Right renal pelvis (tissue), 4 donors: ENCODE results near the gene KLHL25. TPM values are rescaled to one million over a fixed set of nuclear protein-coding genes. Genes with fewer than 3 reads are reported as not detected.
"Not testable (repeated sequence)": the region's sequence is repeated elsewhere in the genome, so short reads cannot be mapped to it uniquely, and the experiment has no call there.

Experiments
- DNase-seq, 4 donors: peaks; one replicate each; pipeline ENCODE4 v3.0.0-alpha.2; 2013; ENCODE audit warnings: low read depth in 4 of 4, low spot score in 3 of 4, missing footprints in 1 of 4
- polyA plus RNA-seq, 4 donors: library from polyadenylated mRNA; unstranded; fragments of 120-200 nt; gene quantifications; one replicate each; pipeline ENCODE4 v1.2.1, GENCODE V29; 2013; ENCODE audit not compliant: insufficient read length in 4 of 4

Gene KLHL25, protein sequence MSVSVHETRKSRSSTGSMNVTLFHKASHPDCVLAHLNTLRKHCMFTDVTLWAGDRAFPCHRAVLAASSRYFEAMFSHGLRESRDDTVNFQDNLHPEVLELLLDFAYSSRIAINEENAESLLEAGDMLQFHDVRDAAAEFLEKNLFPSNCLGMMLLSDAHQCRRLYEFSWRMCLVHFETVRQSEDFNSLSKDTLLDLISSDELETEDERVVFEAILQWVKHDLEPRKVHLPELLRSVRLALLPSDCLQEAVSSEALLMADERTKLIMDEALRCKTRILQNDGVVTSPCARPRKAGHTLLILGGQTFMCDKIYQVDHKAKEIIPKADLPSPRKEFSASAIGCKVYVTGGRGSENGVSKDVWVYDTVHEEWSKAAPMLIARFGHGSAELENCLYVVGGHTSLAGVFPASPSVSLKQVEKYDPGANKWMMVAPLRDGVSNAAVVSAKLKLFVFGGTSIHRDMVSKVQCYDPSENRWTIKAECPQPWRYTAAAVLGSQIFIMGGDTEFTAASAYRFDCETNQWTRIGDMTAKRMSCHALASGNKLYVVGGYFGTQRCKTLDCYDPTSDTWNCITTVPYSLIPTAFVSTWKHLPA
- polyA plus RNA-seq, result 10 to 100 TPM; 10.2 to 14.8 (median 10.4) TPM

DNA sequence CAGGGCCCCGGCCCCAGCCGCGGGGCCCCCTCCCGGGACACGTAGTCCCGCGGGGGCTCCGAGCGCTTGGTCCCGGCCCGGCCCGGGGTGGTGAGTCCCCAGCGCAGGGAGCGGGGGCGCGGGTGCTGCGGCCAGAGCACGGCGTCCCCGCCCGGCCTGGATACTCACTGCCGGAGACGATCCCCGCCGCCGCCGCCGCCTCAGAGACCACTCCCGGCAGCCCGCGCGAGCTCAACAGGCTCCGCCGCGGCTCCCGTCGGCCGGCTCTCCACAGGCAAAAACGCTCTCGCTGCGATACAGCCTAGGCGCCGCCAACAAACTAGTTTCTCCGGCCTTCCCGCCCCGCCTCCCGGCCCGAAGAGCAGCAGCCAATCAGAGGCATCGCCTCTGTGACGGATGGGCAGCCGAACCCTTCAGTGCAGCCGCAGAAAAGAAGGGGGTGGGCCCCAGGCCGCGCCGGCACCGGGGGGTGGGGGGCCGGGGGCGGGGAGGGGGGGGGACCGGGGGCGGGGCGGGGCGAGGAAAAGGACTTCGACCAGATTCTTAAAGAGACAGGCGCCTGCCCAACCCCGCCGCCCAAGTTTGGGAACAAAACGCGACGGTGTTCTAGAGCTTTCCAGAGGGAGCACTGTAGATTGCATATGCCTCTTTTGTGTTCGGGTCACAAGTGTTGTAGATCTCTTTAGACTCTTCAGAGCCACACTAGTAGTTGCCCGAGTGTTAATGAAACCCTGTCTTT, at the start of gene KLHL25:
KLHL25 (minus strand) TSS at position 328 of the 739 bp plus-strand sequence. CDS start 25,115 bp downstream, outside the sequence.
- peak; percentile 80 to 90 (median 86) for DNase-seq

DNA sequence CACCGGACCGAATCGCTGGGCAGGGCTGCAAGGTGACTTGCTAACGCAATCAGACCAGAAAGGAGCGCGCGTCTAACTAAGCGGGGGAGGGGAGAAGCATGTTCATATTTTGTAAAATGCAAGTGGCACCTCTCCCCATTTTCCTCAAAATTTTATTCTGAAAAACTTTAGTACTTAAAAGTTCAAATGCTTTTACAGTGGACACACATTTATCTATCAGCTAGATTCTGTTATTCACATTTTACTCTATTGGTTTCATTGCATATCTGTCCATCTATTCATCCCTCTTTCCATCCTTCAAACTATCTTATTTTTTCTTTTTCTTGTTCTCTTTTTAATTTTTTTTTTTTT, 46.1 kb upstream of the KLHL25 start:
- no peak for DNase-seq

DNA sequence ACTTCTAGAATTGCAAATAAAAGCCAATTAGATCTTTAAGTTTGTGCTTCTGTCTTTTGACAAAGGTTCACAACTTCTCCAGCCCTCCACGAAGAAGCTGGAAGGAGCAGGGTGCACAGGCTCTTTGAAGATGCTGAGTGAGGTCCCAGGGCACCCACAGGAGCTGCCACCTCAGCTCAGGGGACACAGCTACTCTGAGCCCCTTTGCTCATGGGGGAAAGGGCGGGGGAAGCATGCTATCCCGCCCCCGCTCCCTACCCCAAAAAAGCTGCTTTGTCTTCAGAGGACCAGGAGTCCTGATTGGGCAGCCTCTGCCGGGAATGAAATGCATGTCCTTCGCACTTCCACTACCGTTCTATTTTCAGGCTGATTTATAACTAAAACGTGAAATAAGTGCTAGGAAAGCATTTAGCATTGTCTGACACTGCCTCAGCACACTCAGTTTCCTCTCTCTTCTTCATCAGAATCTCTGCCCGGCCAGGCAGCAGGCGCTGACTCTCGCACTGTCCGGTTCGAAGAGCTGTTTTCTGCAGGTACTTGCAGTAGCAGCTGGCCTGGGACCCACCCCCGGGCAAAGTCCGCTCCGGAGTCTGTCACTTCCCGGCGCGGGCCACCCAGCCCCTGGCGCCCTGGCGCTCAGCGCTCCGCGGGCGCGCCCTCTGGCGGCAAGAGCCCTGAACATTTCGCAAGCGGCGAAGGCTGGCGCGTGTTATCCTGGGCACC, 45.5 kb upstream of the KLHL25 start:
- DNase-seq, result peak; percentile 73 to 84 (median 78)

DNA sequence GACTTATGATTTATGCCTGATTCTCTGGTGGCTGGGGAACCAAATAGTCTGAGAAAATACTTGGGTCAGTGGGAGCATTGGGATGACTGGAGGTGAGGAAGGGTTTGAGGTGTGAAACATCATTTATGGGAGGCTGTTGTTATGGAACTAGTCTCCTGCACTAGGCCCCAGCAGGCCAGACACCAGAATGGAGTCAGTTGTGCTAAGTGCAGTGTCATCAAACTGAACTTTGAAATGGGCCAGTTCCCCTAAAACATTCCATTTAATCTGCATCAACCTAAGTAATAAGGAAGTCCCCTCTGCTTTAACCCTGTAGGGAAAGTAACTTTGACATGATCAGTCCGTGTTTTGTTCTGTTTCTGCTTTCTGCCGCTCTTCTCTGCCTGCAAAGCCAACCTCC, 44.9 kb upstream of the KLHL25 start:
- no peak for DNase-seq

DNA sequence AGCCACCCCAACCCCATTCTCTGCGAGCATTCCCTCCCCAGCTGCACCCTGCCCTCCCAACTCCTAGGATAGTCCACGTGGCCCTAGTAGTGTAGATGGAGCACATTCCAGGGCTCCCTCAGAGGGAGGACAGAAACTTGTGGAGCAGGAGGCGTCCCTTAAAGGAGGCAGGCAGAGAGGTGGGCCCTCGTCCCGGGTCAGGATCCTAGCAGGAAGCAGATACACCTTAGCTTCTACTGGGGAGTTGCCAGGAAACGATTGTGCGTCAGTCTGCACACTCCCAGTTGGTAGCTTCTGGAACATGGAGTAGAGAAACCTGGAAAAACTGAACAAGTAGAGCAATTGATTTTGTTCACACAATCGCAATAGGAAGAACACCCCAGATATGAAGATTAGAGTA, 43.9 kb upstream of the KLHL25 start:
- no peak for DNase-seq

DNA sequence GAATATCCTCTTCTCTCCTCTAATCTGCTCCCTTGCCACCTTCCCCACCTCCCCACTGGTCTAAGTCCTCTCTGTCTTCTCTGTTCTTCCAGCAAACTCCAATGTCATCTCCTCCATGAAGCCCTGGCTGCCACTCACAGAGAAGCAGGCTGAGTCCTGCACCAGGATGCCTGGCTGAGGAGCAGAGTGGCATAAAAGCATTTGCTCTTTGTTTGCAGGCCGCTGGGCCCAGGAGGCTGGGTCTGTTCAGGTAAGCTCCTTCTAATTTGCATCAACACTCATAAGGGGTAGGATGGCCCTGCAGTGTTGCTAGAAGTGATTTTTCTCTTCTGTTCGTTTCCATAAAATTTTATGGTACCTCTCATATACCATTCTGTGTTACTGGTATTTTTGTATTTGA, 43.2 kb upstream of the KLHL25 start:
- no peak for DNase-seq

DNA sequence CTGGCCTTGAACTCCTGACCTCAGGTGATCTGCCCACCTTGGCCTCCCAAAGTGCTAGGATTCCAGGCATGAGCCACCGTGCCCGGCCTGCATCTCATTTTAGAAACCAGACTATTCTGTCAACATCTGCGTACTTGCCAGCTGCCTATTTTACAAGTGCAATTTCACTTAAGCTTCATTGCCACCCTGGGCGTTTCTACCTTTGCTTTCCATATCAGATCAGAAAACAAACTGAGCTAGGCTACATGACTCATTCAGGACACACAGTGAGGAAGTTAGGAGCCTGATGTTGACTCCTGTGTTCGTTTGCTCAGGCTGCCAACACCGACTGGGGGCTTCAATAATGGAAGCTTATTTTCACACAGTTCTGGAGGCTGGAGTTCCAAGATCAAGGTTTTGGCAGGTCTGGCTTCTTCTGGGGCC, 42.3 kb upstream of the KLHL25 start:
- no peak for DNase-seq

DNA sequence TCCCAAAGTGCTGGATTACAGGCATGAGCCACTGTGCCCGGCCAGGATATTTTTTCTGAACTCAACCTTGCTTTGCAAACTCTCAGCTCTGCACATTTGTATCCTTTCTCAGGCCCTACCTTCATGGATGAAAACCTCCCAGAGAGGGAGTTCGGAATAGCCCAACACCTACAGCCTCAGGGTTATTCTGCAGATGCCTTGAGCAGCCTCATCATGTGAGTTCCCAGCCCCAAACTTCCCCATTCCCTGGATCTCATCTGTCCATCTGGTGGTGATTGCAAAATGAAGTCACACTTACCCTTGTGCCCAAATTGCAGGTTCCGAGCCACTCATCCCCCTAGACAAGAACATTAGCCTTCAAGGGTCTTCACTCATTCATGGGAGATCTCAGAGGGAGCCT, 39.9 kb upstream of the KLHL25 start:
- no peak for DNase-seq

DNA sequence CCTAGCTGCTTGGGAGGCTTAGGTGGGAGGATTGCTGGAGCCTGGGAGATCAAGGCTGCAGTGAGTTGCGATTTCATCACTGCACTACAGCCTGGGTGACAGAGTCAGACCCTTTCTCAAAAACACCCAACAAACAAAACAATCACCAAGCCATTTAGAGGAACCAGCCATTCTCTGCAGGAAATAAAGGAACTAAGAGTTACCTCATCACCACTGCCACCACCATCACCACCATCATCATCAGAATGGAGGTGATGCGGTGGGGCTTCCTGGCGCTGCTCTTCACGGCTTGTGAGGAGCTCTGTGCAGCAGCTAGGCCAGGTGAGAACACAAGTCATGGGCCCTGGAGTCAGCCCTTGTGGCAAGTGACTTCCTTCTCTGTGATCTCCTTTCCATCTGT, 37.7 kb upstream of the KLHL25 start:
- no peak for DNase-seq

DNA sequence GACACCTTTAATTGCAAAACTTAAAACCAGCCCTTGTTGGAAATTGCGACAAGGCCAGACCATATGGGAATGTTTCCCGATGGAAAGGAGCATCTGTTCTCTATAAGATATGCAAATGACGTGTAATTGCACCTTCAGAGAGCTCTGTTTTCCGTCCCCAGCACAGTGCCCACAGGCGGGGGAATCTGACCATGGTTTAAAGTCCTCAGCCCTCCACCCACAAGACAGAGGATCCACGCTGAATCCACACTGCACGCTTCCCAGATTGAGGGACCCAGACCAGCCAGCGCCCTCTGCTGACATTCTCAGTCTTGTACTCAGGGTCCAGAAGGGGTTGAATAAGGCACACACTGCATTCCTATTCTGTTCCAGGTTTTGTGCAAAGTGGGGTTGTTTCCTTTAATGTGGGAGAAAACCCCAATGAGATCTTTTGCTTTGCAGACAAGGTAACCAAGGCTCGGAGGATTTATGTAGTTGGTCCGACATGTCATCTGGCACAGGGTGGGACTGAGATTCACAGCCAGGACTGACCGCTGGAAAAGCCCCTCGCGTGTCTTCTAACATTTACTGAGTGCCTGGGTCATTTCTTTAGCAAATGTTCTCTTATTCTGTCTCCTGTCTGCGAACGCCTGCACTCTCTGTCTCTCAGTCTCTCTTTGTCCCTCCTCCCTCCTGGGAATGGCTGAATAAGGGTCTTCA, 36.8 kb upstream of the KLHL25 start:
- peak; percentile 25 to 51 (median 41) for DNase-seq

DNA sequence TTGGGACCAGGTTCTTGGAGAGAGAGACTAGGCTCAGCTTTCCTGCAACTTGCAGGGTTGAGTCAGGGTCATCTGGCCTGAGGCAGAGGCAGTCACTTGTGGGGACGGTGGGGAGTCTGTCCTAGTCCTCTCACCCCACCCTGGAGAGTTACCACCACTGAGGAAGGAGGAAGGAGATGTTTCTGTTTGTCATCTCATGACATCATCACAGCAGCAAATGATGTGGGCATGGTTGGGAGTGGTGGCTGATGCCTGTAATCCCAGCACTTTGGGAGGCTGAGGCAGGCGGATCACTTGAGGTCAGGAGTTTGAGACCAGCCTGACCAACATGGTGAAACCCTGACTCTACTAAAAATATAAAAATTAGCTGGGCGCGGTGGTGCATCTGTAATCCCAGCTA, 35.0 kb upstream of the KLHL25 start:
- not testable (repeated sequence) for DNase-seq

DNA sequence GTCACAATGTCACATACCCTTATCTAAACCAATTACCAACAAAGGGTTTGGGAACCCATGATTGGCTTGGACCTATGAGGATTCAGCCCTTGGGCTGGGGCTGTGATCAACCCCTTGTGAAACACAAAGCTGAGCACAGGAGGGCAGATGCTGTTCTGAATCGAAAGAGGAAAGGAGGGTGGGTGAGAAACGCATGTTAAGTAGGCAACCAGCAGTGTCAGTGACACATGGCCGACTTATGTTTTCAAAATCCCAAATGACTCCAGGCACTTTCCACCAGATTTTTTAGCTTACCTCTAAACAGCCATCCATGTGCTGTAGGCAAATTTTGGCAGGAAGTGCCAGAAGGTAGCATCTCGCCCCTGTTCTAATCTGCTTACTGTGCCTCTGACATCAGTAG, 34.1 kb upstream of the KLHL25 start:
- no peak for DNase-seq

DNA sequence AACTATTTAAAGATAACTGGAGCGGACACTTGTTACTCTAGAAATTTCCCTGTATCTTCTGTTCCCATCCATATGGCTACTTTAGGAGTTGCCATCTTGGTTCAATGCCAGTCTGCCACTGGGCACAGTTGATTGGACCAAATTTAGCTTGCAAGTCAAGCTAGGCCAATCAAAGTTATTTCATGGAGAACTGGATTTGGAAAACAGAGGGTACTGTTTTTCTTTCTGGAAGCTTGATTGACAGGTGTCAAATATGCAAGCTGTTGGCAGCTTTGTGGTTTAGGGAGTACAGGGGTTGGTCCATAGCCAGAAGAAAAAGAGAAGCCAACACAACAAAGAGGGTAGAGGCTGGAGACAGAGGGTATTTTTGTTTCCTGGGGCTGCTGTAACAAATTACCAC, 33.4 kb upstream of the KLHL25 start:
- DNase-seq, result no peak

DNA sequence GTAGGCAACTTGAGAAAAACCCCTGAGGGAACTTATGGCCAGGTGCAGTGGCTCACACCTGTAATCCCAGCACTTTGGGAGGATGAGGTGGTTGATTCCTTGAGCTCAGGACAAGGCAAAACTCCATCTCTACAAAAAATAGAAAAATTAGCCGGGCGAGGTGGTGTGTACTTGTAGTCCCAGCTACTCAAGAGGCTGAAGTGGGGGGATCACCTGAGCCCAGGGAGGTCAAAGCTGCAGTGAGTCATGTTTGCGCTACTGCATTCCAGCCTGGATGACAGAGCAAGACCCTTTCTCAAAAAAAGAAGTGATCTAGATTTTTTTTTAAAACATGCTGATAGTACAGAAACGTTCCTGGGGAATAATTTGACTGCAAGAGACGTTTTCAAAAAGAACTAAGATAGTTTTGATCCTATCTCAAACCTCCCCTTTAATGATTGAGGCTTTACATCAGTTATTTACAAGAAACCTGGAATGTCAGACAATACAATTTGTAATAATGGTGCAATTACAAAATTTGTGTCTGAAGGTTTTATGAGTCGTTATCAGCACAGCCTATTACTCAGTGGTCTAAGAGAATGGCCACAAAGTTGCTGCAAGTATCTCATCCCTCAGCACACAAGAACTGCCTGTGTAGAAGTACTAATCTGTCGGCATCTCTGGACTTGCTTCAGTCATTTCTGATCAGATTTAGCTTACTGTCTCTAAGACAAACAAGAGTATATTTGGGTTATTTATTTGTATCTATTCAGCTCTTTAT, 32.2 kb upstream of the KLHL25 start:
- no peak for DNase-seq

DNA sequence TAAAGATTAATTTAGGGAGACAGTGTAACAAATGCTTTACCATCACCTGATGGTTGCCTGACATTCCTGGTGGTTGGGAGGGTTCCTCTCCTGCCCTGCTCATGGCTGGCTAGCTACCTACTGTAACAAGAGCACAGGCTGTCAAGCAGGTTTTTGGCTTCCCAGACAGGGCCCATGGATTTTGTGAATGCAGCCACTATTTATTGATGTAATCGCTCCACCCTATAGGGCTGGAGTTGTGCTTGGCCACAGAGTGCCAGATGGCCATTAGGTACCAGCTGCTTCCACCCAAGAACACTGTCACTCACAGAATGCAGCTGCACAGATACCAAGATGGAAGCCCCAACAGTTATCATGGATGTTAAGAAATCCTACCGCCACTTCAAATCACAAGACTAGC, 31.0 kb upstream of the KLHL25 start:
- DNase-seq, result no peak

DNA sequence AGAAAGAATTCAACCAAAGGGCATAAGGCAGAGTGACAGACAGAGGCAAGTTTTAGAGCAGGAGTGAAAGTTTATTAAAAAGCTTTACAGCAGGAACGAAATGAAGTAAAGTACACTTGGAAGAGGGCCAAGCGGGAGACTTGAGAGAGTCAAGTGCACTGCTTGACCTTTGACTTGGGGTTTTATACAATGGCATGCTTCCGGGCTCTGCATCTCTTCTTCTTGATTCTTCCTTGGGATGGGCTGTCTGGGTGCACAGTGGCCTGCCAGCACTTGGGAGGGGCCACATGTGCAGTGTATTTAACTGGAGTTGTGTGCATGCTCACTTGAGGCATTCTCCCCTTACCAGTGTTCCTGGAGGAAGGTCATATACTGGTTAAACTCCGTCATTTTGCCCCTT, 30.4 kb upstream of the KLHL25 start:
- no peak for DNase-seq

DNA sequence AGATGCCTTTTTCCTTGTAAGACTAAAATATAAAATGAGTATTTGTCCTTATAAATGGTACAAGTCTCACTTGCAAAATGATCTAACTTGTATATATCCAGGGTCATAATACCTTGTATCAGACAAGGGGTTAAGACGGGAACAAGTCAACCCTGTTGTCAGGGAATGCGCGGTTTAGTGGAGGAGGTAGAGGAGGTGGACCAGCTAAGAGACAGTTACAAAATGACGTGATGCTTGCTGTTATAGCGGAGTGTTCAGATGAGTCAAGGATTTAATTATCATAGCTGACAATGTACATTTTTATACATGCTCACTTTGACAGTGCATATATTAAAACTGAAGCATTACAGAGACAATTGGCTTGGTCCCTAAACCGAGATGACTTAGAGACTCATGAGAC, 26.8 kb upstream of the KLHL25 start:
- DNase-seq, result no peak

DNA sequence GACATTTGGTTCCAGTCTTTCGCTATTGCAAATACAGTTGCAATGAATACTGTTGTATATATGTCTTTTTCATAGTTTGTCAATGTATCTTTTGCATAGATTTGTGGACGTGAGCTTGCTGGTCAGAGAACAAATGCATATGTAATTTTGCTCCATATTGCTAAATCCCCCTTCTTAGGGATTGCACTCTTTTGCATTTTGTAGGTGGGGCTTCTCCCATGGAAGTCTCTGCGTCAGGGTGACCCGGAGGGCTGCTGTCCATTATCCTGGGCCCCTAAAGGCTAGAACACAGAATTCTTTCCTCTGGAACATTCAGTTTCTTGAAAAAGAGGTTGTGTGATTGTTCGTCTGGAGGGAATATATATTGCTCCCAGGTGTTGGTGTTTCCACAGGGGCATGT, 25.2 kb upstream of the KLHL25 start:
- no peak for DNase-seq

DNA sequence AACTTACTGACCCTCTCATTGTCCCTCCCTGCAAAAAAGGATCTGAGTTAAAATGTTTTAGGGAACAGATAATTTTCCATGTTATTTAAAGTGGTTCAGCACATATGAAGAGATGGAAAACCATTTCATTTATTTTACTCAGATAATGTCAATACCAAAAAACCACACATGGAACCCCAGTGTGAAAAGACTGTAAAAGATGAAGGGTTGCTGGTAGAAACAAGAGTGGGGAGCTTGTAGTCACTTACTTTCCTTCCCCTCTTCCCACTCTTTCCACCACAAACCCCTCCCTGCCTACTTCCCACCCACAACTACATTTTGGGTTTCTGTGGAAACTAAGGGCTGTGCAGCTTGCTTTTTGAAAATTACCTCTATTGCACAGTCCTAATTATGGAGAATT, 18.5 kb upstream of the KLHL25 start:
- no peak for DNase-seq

DNA sequence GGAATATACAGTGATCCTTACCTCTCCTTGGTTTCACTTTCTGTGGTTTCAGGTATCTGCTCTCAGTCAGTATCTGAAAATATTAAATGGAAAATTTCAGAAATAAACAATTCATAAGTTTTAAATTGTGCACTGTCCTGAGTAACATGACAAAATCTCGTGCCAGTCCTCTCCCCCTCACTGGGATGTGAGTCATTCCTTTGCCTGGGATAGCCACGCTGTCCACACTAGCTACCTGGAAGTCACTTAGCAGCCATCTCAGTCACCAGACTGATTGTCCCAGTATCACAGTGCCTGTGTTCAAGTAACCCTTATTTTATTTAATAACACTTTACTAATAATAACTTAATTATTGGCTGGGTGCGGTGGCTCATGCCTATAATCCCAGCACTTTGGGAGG, 15.3 kb upstream of the KLHL25 start:
- DNase-seq, result no peak
